Inflammatory macrophage treated with lipopolysaccharide for 1 hour (primary cell): ENCODE results near the gene IL17RC.
"Not testable (repeated sequence)": the region's sequence is repeated elsewhere in the genome, so short reads cannot be mapped to it uniquely, and the experiment has no call there.

Experiments used
- DNase-seq, 2 donors: peaks; one replicate each; pipeline ENCODE4 v3.0.0-alpha.2; 2020 to 2022

The IL17RC gene

DNA sequence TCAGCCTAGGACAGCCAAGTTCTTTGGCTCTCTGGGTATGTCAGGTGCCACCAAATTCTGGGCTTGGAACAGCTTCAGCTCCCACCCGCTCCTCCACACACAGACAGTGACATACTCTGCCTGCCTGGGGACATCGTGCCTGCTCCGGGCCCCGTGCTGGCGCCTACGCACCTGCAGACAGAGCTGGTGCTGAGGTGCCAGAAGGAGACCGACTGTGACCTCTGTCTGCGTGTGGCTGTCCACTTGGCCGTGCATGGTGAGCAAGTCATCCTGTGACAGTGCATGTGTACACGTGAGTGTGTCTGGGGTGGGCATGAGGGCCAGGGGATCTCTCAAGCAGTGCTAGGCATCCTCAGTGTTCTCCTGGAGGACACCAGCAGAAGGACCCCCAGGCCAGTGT is 922 bp downstream of the IL17RC start:
- DNase-seq = no peak

- no peak for DNase-seq
These were observed 1.6 kb downstream of the IL17RC start for GRCh38 chr3:9918261-9919038.

DNA sequence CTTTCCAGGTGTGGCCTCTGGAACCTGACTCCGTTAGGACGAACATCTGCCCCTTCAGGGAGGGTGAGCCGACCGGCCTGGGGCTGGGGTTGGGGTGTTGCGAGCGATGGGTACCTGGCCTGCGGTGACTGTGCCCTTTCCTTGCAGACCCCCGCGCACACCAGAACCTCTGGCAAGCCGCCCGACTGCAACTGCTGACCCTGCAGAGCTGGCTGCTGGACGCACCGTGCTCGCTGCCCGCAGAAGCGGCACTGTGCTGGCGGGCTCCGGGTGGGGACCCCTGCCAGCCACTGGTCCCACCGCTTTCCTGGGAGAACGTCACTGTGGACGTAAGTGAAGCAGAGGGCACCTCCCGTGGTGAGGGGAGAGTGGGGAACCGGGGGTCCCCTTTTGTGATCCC is 11.3 kb downstream of the IL17RC start:
- DNase-seq = no peak

DNA sequence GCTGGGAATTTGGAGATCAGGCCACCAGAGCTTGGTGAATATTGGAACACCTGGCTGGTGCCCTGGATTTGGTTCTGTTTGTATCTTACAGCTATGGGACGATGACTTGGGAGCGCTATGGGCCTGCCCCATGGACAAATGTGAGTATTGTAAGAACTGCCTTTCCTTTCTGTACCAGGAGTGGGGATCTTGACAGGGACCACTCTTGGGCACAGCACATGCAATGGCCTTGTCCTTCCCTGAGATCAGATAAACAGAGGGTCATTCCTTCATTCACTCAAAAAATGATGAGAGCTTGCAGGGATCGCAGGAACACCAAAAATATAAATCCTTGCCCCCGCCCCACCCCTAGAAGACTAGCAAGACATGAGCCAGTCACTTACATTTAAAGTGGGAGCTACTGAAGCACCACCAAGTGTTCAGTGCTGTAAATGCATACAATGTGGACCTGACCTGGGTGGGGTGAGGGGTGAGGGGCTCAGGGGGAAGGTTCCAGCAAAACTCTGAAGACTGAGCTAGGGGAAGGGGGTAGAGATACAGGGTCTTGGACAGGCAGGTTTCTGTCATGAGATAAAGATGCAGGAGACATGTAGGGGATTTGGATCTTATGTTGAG is 14.0 kb downstream of the IL17RC start:
- DNase-seq = no peak

DNA sequence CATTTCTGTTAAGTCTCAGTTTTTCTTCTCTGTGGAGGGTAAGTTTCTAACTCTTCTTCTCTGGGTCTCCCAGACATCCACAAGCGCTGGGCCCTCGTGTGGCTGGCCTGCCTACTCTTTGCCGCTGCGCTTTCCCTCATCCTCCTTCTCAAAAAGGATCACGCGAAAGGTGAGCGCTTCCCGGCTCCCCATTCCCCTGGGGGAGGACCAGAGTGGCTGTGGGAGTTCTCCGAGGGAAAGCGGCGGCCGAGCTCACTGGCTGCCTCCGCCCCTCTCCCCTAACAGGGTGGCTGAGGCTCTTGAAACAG is 15.6 kb downstream of the IL17RC start:
- no peak for DNase-seq

DNA sequence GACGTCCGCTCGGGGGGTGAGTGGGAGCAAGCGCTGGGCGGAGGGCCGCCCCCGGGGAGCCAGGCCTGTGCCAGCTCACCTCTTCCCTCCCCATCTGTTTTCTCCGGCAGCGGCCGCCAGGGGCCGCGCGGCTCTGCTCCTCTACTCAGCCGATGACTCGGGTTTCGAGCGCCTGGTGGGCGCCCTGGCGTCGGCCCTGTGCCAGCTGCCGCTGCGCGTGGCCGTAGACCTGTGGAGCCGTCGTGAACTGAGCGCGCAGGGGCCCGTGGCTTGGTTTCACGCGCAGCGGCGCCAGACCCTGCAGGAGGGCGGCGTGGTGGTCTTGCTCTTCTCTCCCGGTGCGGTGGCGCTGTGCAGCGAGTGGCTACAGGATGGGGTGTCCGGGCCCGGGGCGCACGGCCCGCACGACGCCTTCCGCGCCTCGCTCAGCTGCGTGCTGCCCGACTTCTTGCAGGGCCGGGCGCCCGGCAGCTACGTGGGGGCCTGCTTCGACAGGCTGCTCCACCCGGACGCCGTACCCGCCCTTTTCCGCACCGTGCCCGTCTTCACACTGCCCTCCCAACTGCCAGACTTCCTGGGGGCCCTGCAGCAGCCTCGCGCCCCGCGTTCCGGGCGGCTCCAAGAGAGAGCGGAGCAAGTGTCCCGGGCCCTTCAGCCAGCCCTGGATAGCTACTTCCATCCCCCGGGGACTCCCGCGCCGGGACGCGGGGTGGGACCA is 16.1 kb downstream of the IL17RC start:
- peak; percentile 75 to 85 for DNase-seq

DNA sequence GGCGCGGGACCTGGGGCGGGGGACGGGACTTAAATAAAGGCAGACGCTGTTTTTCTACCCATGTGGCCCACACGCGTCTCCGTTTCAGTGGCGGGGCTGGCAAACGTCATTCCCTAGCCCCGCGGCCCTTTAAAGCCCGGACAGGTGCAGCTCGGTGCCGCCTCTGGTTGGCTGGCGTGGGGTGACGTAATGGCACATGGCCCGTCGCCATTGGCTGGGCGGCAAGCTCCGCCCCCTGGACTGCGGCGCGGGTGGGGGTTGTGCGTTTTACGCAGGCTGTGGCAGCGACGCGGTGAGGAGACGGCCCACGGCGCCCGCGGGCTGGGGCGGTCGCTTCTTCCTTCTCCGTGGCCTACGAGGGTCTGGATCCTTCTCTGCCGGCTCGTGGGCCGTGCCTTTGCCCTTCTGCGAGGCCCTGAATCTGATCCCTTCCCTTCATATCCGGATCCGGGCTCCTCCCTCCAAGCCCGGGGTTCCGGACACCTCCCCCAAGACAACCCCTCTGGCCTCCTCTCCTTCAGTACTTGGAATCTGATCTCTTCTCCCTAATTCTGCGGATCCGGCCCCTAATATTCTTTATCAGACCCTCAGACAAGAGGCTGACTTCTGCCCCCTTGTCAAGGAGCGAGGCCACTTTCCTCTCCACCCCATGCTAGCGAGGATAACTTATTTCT is 16.8 kb downstream of the IL17RC start, which contains the start of gene CRELD1:
TSS of gene CRELD1 (plus strand) at position 274 of the 674 bp plus-strand sequence. CDS start 605 bp downstream, outside the sequence.
- peak; percentile 91 to 96 for DNase-seq

DNA sequence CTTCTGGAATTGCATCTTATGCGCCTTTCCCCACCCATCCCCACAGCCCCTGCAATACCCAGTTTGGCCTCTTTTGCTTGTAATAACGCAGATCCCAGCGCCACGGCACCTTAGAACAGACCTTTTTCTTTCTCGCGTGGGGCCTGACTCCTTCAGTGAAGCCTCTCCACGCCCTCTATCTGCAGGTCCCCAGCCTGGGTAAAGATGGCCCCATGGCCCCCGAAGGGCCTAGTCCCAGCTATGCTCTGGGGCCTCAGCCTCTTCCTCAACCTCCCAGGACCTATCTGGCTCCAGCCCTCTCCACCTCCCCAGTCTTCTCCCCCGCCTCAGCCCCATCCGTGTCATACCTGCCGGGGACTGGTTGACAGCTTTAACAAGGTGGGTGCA is 17.3 kb downstream of the IL17RC start:
- DNase-seq = no peak

- DNase-seq = no peak
These were observed 18.1 kb downstream of the IL17RC start for GRCh38 chr3:9934993-9935392.

GRCh38 chr3:9935966-9936510 is 19.1 kb downstream of the IL17RC start:
- peak; percentile 67 to 68 for DNase-seq

DNA sequence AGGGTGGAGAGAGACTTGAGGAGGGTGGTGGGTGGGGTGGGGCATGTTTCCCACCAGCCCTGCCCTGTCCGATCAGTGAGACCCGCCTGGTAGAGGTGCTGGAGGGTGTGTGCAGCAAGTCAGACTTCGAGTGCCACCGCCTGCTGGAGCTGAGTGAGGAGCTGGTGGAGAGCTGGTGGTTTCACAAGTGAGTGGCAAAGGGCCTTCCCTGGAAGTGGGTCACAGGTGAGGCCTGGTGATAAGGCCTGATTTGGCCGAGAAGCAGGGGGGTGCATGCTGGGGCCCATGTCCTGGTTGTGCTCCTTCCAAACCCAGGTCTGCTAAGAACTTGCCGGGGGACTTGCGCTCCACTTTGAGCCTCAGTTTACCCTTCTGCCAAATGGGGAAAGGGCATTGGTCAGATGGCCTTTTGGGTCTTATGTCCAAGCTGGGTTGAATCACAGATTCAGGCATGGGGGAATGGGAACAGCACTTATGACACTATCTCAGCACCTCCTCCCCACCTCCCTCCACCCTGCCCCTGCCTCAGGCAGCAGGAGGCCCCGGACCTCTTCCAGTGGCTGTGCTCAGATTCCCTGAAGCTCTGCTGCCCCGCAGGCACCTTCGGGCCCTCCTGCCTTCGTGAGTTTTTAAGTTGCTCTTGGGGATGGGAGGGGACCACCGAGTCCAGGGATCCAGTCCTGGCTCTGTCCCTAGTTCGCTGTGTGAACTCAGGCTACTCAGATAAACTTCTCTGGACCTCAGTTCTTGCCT is 20.8 kb downstream of the IL17RC start:
- DNase-seq = no peak

GRCh38 chr3:9938966-9939365 is 22.1 kb downstream of the IL17RC start:
- no peak for DNase-seq

- not testable (repeated sequence) for DNase-seq
These were observed 23.0 kb downstream of the IL17RC start for GRCh38 chr3:9939906-9940305.

- no peak for DNase-seq
These were observed 23.8 kb downstream of the IL17RC start for GRCh38 chr3:9940746-9941145.

DNA sequence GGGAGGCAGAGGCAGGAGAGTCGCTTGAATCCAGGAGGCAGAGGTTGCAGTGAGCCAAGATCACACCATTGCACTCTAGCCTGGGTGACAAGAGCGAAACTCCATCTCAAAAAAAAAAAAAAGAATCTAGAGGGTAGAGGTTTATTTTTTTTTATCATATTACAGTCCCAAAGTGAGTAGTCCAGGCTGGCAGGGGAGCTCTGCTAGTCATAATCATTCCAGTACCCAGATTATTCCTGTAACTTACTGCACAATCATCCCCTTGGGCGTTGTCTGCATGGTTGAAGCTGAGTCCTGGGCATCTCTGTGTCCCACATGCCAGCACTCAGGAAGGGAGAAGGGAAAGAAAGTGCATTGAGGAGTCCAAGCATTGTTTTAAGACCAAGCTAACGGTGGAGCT is 25.3 kb downstream of the IL17RC start:
- no peak for DNase-seq

DNA sequence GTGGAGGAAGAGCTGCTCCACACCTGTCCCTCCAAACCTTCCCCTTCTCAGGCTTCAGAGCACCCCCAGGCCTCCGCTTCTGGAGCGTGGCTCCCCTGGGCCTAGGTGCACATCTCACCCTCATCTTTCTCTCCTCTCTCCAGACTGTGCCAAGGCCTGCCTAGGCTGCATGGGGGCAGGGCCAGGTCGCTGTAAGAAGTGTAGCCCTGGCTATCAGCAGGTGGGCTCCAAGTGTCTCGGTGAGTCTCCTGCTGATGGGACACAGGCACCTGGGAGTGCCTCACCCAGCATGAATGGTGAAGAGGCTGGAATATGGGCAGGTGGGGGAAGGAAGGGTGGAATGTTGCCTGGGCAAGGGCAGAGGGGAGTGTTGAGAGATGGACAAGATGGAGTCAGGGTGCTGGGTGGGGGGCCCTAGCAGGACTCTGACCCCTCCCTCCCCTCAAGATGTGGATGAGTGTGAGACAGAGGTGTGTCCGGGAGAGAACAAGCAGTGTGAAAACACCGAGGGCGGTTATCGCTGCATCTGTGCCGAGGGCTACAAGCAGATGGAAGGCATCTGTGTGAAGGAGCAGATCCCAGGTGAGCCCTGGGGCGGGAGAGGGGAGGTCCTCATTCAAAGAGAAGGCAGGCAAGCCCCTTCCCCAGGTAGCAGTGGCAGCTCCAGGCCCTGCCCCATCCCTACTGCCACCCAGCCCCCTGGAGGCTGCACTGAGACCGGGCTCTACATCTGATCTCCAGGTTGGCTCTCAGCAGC is 26.2 kb downstream of the IL17RC start:
- DNase-seq = no peak

GRCh38 chr3:9944271-9944670 is 27.4 kb downstream of the IL17RC start:
- DNase-seq = no peak

- DNase-seq = no peak
These were observed 28.5 kb downstream of the IL17RC start for GRCh38 chr3:9945358-9945757.

- peak; percentile 75 to 86 for DNase-seq
These were observed 29.5 kb downstream of the IL17RC start for GRCh38 chr3:9946112-9947024.
